G401 (cell line): ENCODE data around the gene PHF10. TPM values are rescaled to one million over a fixed set of nuclear protein-coding genes. Genes with fewer than 3 reads are reported as not detected.

ENCODE experiments used
- DNase-seq: peaks from one replicate; pipeline ENCODE4 v3.0.0-alpha.2; 2015; ENCODE audit warnings: low spot score
- in situ Hi-C: cut with HindIII; loops from 2 replicates; pipeline ENCODE4 v1.10.0; 2016; ENCODE audit warnings: low sequenced_read_pairs, mixed read lengths
- total RNA-seq: library from RNA; depleted of rRNA; stranded (reverse); fragments of >200 nt; shearing (Covaris generic); gene quantifications from 2 replicates; pipeline ENCODE4 v1.2.3, GENCODE V29; 2014; rRNA removed

Gene PHF10
- total RNA-seq, 1 experiment from 2014 or later = 43.2 TPM

- DNase-seq = no peak
- in situ Hi-C loops = no loop called here
Observed at GRCh38 chr6:169657284-169657610, 67.1 kb downstream of the PHF10 start.

GRCh38 chr6:169656546-169657283 lies 67.6 kb downstream of the PHF10 start:
- in situ Hi-C loops = no loop called here
- no peak for DNase-seq

GRCh38 chr6:169654598-169655391 lies 69.5 kb downstream of the PHF10 start:
- in situ Hi-C loops = no loop called here
- DNase-seq = peak; percentile 77

Other genes with a start within 250 kb of the PHF10 start
- 12.1 and 20.9 TPM in 2 replicates for gene WDR27, start 22.5 kb downstream of the PHF10 start, total RNA-seq
- gene C6orf120, start 22.4 kb downstream of the PHF10 start, total RNA-seq = 43.4 and 54.8 TPM in 2 replicates
- gene DYNLT2, start 27.1 kb upstream of the PHF10 start, total RNA-seq = 0.37 and 1.6 TPM in 2 replicates
- 15.8 and 26.2 TPM in 2 replicates for gene ERMARD, start 27.1 kb upstream of the PHF10 start, total RNA-seq